HG03175 (cell line): ENCODE data around the gene DLGAP3.

Experiments
- ATAC-seq: cut with Tn5 transposase; IDR thresholded peaks from one replicate; pipeline ENCODE4 v1.9.1; 2021; ENCODE audit warnings: mild to moderate bottlenecking, moderate library complexity; ENCODE audit not compliant: unreplicated experiment

Gene DLGAP3

DNA sequence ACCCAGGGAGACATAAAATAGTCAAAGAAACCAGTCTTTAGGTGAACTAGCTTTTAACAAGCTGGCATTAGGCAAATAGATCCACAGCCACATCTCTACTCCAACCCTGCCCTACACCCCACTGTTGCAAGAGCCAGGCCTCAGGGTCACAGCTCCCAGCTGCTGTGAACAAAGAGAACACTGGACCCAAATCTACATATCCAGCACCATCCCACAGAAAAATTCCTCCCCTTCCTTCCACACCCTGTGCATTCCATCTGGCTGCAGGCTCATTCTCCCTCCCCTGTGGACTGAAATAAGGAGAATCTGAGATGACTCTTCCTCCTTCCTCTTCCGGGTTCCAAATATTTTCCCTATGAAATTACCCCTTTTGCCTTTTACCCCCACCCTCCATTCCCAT is 23.2 kb downstream of the DLGAP3 start:
- ATAC-seq: no peak

DNA sequence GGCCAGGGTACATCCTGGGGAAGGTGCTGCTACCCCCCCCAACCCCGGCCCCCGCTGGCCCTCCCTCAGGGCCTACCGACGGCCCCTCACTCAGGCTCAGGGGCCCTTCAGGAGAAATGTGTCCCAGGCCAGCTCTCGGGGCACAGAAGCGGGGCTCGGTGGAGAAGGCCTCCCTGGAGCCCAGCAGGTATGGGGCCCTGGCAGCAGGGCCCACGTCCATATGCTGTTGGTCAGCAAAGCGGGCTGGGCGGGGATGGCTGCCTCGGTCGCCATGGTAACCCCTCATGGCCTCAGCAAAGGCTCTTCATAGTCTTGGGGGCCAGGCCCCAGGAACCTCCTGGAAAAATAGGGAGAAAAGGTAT is 24.4 kb downstream of the DLGAP3 start:
- no peak for ATAC-seq

DNA sequence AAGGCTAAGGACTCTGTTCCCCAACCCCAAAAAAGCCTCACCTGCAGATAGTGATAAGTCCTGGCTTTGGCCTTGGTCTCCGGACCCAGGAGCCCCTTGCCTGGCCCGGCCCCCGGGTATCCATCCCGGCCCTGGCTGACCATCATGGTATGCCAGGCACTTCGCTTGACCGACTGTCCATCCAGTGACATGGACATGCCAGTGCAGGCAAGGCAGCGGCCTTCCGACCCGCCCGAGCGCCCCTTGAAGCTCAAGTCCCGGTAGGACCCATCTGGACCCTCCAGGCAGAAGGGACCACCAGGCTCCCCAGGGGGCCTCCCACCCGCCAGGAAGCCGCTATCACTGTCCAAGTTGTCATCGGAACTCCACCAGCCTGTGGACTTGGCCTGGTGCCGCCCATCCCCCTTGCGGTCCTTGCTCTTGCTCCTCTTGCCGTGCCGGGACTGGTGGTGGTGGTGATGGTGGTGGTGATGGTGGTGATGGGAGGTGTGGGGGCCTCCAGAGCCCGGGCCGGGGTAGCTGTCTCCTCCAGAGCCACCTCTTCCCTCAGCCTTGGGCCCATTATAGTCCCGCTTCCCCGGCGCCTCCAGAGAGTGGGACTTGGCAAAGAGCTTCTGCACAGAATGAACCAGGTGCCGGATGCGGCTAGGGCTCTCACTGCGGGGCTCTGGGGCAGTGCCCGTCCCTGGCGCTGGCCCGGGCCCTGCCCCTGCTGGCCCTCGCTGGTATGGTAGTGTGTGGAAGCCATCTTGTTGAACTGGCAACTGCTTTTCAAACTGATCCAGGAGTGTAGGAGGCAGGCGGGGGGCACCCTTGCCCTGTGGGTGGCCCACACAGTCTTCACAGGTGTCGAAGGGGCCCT is 25.0 kb downstream of the DLGAP3 start:
- no peak for ATAC-seq

DNA sequence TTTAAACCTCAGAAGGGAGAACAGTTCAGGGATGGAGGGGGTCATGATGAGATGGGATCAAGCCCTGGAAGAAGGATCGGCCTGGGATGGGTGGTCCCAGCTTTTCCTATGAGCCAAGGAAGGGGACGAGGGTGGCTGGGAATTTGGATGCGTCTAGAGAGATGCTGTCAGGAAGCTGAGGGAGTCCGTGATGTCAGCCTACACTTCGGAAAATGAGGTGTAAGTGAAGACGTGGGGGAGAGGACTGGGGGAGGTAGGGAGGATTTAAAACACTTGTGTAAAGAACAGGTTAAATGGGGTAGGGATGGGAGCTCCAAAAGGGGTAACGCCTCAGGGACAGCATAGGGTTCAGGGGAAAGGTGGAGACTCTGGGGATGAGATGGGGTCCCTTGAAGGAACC is 27.5 kb downstream of the DLGAP3 start:
- no peak for ATAC-seq

DNA sequence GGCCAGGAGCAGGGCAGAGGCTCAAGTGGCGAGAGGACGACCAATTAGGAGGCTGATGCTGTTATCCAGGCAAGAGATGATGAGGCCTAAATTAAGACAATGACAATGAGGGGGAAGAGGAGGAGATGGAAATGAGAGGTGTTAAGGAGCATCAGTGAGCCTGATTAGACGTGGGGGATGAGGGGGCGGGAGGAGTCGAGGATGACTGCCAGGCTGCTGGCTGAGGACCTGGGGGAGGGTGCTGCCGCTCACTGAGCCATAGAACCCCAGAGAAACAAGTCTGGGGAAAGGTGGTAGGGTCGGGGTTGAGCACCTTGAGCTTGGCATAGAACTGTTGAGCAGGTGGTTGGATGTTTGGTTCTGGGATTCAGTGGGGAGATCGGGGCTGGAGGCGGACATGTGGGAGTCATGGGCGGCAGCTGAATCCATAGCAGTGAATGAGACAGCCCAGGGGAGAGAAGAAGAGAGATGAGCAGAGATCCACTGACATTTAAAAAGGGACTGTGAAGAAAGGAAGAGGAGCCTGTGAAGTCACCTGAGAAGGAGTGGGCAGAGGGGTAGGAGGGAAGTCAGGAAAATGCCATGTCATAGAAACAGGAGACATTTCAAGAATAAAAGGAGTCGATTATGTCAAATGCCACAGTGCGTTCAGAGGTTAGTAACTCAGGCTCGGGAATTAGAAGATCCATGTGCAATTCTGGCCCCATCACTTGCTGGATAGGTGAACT is 28.5 kb downstream of the DLGAP3 start:
- no peak for ATAC-seq

DNA sequence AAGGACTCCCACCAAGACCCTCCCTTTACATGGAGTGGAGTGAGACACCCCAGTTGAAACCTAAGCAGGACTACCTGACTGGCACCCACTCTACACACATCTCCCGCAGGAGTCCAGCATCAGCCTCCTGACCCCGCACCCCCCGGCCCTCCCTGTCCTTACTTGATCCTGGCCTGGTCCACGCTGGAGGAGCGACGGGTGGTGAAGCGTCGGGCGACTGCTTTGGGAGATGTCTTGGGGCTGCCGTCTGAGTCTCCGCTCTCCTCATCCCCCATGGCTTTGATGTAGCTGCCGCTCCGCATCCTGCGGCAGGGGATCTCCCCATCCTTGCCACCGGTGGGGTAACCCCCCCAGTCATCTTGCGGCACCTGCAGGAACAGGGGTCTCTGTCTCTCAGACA is 29.5 kb downstream of the DLGAP3 start:
- ATAC-seq: no peak

DNA sequence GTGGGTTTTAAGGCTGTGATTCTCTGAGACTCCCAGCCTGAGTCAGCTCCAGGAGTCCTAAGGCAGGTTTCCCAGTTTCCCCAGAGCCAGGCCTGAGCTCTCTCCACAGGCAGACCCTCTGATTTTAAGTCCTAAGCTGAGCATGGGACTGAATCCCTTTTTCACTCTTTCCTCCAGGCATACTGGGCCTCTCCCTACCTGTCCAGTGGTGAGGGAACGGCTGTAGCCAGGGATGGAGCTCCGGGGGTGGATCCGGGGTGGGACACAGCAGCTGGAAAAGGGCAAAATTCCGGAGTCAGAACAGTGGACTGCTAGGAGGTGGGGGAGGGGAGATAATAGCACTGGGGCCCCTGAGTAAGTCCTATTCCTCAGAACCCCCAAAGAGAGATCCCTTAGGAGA is 30.0 kb downstream of the DLGAP3 start:
- ATAC-seq: no peak

DNA sequence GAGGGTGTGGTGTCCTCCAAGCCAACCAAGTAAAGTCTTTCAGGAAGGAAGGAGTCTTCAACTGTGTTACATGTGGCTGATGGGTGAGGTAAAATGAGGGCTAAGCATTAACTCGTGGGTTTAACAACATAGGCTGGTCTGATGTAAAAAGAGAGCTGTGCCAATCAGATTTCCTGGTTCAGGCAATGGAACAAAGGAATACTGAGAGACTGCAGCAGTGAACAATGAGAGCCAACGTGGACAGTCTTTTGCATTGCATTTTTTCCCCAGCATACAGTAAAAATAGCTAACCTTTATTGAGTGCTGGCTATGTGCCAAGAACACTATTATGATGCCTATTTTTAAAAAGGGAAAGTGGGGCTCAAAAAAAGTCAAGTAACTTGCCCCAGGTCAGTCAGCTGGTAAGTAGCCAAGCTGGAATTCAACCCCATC is 31.1 kb downstream of the DLGAP3 start:
- ATAC-seq: no peak

DNA sequence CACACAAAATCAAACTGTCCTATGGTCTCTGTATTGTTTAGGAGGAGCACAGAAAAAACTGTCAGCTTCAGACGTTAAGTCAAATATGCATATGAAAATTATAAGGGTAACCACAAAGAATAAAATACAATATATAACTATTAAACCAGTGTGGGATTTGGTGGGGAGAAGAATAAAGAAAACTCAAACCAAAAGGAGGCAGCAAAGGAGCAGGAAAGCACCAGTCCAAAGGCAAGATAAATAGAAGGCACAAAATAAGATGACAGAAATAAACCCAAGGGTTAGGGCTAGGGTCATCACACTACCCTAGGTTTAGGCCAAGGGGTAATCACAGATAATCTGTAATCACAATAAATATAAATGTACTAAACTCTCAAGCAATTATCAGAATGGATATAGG is 32.8 kb downstream of the DLGAP3 start:
- ATAC-seq: no peak

DNA sequence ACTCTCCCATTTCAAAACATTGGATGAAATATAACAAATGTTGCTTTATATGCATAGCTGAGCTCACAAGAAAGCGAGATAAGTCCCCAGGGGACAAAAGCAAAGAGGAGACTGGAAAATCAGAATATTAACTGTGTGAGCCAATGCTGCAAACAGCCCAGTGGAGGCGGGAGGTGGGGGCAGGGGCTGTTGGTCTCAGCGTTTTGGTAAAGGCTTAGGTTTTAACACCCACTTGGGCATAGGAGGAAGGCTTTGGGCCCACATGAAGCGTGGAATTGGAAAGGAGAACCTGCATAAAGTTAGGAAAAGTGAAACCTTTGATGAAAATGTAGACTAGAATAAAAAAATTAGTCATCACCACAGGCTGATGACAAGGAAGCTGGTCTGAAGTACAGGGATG is 39.7 kb downstream of the DLGAP3 start:
- ATAC-seq: no peak

DNA sequence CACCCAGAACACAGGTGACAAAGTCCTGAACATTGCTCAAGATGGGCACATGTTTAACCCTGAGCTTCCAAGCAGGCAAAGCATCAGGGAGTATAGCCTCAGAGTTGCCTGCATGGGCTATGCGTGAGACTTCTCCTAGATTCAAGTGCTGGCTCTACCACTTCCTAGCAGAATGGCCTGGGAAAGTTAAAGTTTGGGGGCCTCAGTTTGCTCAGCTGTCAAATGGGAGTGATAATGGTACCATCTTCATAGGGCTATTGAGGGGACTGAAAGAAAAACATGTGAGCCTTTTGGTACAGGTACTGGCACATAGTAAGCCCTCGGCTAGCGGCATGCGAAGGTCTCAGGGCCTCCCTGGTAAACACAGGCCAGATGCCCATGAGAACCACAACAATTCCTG is 41.9 kb downstream of the DLGAP3 start:
- ATAC-seq: no peak

DNA sequence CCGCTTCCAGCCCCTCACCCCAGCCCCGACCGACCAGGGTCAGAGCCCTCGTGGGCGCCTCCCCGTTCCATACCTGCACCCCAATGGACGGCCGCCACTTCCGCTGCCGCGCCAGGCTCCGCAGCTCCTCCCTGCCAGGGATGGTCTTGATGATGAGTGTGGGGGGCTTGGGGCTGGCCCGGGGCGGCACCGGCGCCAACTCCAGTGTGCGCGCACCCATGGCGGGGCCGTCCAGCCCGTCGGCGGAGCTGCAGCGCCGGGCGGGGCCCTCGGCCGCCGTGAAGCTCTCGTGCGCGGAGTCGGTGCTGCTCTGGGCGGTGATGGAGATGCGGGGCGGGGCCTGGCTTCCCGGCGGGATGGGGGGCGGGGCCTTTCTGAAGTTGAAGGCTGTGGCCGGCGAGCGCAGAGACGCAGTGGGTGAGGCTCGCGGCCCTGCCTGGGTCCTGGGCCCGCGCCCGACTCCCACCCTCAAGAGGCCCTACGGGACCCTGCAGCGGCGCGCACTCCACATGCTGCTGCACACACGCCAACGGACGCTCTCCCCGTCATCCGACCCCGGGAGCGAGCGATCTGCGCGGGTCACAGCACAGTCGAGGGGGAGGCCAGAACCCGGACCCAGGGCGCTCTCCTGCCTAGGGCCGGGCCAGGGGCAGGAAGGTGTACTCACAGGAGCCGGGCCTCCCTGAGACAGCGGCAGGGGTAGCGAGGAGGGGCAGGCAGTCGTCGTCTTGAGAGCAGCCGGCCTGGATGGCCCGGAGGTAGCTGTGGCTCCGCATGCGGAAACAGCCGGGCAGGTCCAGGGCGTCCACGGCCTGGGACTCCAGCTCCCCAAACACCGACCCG is 43.8 kb downstream of the DLGAP3 start:
- no peak for ATAC-seq

DNA sequence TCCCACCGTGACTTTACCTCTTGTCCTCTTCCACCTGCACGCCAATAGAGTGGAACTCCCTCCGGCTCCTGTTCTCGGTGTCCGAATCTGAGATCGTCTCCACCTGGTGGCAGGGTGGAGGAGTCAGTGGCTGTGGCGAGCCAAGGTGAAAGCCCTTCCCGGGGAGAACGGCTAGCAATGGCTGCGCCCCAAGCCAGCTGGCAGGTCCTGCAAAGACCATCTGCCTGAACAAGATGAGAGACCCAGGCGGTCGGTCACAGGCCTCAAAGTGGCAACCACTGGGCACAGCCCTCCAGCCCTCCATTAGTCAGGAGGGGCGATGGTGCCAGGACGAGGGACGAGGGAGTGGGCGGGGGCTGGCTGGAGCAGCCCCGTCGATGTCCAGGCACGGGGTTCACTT is 44.5 kb downstream of the DLGAP3 start:
- ATAC-seq: no peak

DNA sequence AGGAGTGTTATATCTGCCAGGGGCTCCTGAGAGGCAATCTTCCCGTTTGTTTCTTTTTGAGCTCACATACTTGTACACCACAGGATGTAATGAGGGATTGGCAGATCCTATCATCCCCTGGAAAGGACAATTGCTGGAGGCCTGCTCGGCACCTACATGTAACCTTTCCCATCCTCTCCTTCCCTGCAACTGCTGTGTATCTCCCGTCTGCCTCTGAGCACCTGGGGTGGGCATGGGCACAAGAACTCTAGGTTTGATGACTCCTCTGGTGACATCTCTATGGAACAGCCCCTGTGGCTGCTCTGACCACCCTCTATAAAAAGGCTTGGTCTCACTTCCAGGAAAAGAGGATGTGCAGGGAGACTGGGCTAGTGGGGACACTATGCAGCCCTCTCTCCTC is 44.9 kb downstream of the DLGAP3 start:
- no peak for ATAC-seq

DNA sequence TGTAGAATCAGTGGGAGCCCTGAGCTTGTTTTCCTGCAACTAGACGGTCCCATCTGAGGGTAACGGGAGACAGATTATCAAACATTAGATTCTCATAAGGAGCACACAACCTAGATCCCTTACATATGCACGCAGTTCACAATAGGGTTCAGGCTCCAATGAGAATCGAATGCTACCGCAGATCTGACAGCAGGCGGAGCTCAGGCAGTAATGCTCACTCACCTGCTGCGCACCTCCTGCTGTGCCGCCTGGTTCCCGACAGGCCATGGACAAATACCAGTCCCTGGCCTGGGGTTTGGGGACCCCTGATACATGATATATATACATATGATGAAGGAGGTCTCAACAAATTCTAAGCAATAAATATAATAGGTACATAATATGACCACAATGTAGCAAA is 50.2 kb downstream of the DLGAP3 start:
- no peak for ATAC-seq

DNA sequence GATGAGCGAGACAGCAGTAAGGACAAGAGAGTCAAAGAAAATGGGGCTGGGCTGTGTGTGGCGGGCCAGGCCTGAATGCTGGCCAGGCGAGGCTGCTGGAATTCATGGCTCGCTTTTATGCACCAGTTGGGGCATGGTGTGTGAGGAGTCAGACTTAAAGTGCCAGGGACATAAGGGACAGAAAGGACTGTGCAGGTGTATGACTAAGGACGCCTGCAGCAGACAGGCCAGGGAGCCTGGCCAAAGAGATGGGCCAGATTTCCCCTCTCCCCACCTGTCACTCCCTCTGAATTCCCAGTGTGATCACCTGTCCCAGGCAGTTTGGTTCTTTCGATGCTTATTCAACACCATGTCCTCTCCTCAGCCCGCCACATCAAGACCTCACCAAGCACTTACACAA is 53.0 kb downstream of the DLGAP3 start:
- no peak for ATAC-seq

DNA sequence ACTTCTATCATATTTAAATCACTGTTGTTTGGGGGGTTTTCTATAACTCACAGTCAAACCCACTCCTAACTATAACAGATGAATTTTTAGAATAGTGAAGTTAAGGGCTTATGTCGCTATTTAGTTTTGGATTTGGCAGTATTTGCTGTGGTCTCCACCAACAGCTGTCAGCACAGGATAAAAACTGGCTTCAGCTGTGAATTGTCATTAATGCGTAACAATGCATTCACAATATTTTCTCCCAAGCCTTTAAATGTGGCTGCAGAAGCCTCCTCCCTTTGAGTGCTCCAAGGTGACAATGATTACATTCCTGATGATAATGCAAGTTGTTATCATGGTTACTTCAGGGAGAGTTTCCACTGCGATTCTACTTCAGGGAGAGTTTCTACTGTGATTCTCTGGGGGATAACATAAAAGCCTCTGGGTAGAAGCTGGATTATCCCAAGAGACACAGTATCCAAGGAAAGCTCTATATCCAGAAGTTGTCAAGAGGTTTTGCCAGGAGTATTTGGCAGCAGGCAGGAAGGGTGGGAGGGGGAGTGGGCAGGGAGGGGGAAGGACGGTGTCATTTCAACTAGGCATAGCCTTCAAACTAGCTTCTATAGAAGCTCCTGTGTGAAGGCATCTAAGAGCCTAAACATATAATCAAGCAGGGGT is 55.0 kb downstream of the DLGAP3 start:
- ATAC-seq: no peak

DNA sequence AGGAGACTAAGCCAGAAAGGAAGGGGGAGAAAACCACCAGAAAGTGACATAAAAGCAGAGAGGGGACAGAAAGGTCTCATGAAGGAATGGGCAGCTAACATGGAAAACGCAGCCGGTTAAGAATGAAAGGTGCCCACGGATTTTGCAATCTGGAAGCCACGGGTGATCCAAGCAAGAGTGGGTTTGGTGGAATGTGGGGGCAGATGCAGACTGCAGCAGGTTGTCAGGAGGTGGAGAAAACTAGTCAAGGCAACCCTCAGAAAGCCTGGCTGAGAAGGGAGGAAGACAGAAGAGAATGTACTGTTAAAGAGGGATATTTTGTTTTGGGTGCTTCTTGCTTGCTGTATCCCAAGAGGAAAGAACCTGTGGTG is 57.3 kb downstream of the DLGAP3 start:
- ATAC-seq: no peak

DNA sequence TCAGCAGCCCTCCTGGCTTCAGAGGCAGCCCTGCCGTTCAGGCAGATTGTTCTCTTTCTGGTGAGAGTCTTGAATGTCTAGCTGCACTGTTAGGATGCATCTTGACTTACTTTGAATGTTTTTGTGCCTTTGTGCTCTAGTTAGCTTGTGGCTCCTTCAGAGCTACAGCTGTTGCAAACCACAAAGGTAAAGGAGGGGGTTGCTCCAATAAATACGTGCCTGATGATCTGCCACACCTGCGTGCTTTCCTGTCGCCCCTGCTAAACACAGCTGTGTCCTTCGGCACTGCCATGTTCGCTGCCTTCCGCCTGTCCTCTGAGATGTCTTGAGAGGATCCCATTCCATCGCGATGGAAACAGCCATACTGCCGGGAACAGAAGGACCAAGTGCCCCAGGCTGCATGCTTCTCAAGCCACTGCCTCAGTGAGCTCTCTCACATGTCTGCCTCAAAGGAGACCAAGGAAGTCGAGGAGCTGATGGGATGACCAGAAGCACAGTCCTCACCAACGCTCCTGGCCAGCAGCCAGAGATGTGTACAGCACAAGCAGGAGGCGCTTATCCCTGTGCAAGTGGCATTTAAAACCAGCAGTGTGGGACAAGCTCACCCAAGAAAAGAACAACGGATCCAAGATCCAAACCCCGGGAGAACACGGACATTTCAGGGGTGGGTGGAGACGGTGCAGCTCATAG is 57.9 kb downstream of the DLGAP3 start:
- no peak for ATAC-seq

DNA sequence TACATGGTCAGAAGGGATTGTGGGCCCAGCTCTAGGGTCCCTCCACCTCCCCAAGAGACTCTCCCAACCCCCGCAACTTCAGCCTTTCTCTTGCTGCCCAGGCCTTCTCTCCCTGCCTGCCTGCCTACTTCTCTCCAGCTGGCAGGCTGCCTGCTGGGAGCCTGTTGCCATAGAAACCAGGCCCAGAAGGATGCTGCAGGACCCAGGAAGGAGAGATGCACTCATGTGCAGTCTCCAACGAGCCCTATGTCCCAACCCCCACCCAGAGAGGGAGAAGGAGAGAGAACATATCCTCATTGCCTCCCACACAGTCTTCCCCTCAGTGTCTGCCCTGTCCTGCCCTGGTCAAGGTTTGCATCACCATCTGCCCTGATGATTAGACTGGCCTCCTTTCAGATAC is 59.1 kb downstream of the DLGAP3 start:
- ATAC-seq: no peak

DNA sequence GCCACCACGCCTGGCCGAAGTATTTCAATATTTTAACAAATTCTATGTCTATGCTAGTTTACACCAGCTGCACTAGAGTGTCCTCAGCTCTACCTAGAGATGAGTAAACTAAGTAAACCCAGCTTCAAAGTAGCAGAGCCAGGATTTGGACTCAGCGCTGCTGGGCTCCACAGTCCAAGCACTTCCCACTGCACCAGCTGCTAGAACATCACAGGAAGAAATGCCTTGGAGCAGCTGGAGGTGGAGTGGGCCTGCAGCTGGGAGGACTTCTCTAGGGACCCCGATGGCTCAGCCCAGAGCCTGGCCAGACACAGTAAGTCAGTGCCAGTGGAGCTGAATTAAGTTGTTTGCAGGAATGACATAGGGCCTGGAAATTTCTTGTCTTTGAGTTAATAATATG is 59.7 kb downstream of the DLGAP3 start:
- no peak for ATAC-seq
